Muscle of leg (tissue), 11 donors: ENCODE results near the gene TMEM62. TPM values are rescaled to one million over a fixed set of nuclear protein-coding genes. Genes with fewer than 3 reads are reported as not detected.

Source experiments
- DNase-seq: peaks from one replicate; pipeline ENCODE4 v3.0.0; 2013
- H3K27ac ChIP-seq: one replicate; pipeline ENCODE4 v1.5.1; 2013; ENCODE audit warnings: mild to moderate bottlenecking, low read length, control low read depth
- H3K27me3 ChIP-seq: one replicate; pipeline ENCODE4 v1.6.1; 2013; ENCODE audit warnings: low read length; ENCODE audit not compliant: control insufficient read depth, insufficient read depth
- H3K36me3 ChIP-seq: one replicate; pipeline ENCODE4 v1.6.1; 2013; ENCODE audit warnings: low read length; ENCODE audit not compliant: control insufficient read depth, insufficient read depth
- H3K4me1 ChIP-seq: one replicate; pipeline ENCODE4 v1.6.1; 2013; ENCODE audit warnings: low read length; ENCODE audit not compliant: control insufficient read depth, insufficient read depth
- H3K4me3 ChIP-seq: one replicate; pipeline ENCODE4 v1.5.1; 2013; ENCODE audit warnings: low read length, control low read depth
- H3K9me3 ChIP-seq: replicated peaks from 2 replicates; pipeline ENCODE4 v1.6.1; 2013; ENCODE audit warnings: low read depth, low read length; ENCODE audit not compliant: control insufficient read depth
- WGBS: methylation state at CpG from one replicate; pipeline ENCODE4 v1.1.5; 2013; ENCODE audit warnings: missing lambda C conversion rate; ENCODE audit not compliant: insufficient coverage; 5-methylcytosine and 5-hydroxymethylcytosine counted together
- polyA plus RNA-seq, 8 donors: library from polyadenylated mRNA; unstranded; fragments of 120-200 nt; gene quantifications; one replicate each; pipeline versions ENCODE4 v1.2.1 to v1.2.3, GENCODE V29; 2013; ENCODE audit warnings: inconsistent platforms in 1 of 8, low replicate concordance in 1 of 8; ENCODE audit not compliant: insufficient read length in 8 of 8, insufficient read depth in 1 of 8
- total RNA-seq: library from RNA; stranded (reverse); fragments of 120-200 nt; gene quantifications from one replicate; pipeline ENCODE4 v1.2.4, GENCODE V29; 2013

TMEM62 gene
- total and polyA plus RNA-seq, 9 donors, result 4.8 to 12.1 (median 8.0) TPM

DNA sequence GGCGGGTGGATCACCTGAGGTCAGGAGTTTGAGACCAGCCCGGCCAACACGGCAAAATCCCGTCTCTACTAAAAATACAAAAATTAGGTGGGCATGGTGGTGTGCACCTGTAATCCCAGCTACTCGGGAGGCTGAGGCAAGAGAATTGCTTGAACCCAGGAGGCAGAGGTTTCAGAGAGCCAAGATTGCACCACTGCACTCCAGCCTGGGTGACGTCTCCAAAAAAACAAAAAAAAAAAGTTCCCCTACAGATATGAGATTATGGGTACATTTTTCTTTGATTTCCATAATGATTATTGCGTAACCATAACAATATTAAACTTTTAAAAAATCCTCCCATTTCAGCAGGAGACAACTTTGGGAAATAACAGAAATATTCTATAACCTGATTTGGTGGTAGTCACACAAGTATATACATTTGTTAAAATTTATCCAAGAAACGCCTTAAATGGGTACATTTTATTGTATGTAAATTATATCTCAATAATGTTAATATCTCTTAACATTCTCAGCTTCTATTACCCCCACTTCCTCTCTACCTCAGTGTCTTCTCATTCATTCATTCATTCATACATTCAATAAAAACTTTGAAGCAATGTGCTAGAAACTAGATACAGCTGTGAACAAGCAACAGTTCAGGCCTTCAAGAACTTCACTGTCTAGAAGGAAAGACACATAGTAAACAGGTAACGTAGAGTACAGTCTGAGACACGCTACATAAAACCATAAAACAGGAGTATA lies 34.1 kb upstream of the TMEM62 start:
- Histone ChIP-seq H3K9me3 (no peaks in the 10 kb centered on the region), H3K27me3 (no peaks in the 10 kb centered on the region), H3K27ac (no peak overlapping the region), H3K36me3 (peaks cover 17% of the 10 kb centered on the region), H3K4me1 (peaks cover under 1% of the 10 kb centered on the region), H3K4me3 (no peak overlapping the region)
- DNase-seq, result no peak
- WGBS, result no CpG with 5 or more reads among the region's 10 CpGs

DNA sequence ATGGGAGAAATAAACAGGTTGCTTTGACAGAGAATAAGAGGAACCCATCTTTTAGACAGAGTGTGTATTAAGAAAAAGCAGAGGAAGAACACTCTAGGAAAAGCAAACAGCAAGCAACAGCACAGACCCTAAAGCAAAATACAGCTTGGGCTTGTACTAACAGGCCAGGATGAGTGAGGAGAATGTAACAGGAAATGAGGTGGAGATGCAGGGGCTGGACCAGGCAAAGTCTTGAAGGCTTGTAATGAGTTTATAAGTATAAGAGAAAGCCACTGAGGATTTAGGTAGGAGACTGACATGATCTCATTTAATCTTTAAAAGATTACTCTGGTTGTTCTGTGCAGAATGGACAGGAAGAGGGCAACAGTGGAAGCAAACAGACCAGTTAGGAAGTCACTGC lies 32.4 kb upstream of the TMEM62 start:
- Histone ChIP-seq H3K27ac (no peak overlapping the region), H3K27me3 (no peaks in the 10 kb centered on the region), H3K9me3 (no peaks in the 10 kb centered on the region), H3K36me3 (peaks cover 17% of the 10 kb centered on the region), H3K4me1 (peaks cover 6% of the 10 kb centered on the region), H3K4me3 (no peak overlapping the region)
- no peak for DNase-seq

DNA sequence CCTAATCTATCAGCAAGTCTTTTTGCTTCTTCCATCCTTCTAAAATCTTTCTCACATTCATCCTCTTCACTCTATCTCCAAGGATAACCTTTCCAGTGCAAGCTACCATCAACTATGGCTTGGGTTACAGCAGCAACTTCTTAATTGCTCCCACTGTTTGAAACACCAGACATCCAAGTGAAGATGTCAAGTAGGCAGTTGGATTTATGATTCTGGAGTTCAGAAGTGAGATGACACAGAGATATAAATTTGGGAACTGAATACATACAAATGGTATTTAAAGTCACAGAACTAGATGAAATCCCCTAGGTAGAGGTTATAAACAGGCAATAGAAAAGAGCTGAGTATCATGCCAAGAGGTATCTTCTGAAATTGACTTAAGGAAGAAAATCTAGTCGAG lies 31.2 kb upstream of the TMEM62 start:
- peak; percentile 10 for DNase-seq
- Histone ChIP-seq H3K4me1 (peaks cover 8% of the 10 kb centered on the region), H3K9me3 (no peaks in the 10 kb centered on the region), H3K27me3 (no peaks in the 10 kb centered on the region), H3K36me3 (peaks cover 17% of the 10 kb centered on the region), H3K4me3 (no peak overlapping the region), H3K27ac (no peak overlapping the region)
- WGBS, result no CpG with 5 or more reads among the region's 1 CpG

DNA sequence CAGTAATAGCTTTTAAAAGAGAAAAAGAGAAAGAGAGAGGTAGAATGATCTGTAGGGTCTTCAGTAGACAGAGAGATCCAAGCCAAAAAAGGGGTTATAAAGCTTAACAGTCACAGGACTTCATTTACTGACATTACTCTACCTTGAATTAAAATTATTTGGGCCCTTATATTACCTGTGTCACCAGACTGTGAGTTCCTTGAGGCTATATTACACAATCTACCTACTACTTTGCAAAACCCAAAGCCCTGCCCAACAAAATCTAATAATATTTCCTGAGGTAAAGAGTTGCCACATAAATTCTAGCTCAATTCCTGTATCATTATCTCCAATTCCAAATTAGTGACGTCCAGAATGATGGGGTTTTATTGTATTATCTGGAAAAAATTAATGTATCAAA lies 29.5 kb upstream of the TMEM62 start:
- no peak overlapping the region for H3K27ac ChIP-seq
- no peak for DNase-seq
- H3K9me3 ChIP-seq, result no peaks in the 10 kb centered on the region
- H3K36me3 ChIP-seq, result peaks cover 16% of the 10 kb centered on the region
- H3K27me3 ChIP-seq, result no peaks in the 10 kb centered on the region
- no CpG with 5 or more reads among the region's 1 CpG for WGBS
- H3K4me3 ChIP-seq, result no peak overlapping the region
- H3K4me1 ChIP-seq, result peaks cover 8% of the 10 kb centered on the region

DNA sequence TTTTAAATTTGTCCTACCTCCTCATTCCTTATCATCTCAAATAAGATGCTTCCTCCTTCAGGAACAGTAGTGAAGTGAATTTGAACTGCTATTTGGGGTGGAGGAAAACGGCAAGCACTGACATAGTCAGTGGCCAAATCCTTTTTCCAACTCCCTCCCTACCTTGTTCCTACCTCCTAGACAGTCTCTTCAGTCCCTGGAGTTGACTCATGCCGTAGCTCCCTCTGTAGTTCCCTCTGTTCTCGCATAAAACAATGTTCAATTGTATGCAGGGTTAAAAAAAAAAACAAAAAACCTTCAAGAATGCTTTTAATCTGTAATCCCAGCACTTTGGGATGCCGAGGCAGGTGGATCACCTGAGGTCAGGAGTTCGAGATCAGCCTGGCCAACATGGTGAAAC lies 29.0 kb upstream of the TMEM62 start:
- H3K4me3 ChIP-seq, result no peak overlapping the region
- peaks cover 16% of the 10 kb centered on the region for H3K36me3 ChIP-seq
- no peak overlapping the region for H3K27ac ChIP-seq
- WGBS, result 0% methylated on average over 1 of the region's 5 CpGs
- H3K27me3 ChIP-seq, result no peaks in the 10 kb centered on the region
- no peaks in the 10 kb centered on the region for H3K9me3 ChIP-seq
- H3K4me1 ChIP-seq, result peaks cover 8% of the 10 kb centered on the region
- no peak for DNase-seq

DNA sequence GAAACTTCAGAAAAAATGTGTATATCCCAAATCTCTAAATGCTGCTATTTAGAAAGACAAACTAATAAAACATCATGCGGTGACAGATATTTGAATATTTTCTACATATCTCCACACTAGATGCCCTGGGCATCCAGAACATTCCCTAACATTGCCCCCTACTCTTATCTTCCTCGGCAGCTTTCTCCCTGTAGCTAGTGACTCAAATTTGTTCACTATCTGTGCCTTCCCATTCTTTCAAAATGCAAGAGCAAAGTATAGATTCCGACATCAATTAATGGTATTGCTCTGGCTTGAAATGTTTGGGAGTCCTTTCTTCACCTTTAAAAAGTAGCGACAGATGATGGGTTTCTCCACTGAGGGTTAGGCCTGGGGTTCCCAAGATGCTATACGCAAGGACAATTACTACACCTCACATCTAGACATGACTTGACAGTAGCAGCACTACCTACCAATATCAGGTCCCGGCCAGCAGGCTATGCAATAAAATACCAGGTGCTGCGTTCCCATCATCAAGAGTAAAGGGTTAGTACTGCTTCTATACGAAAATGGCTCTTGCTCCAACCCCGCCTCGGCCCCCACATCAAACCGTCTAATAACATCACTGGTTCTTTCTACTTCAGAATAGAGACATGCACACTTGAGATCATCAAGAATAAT lies 28.2 kb upstream of the TMEM62 start:
- Histone ChIP-seq H3K4me1 (peaks cover 8% of the 10 kb centered on the region), H3K27ac (peak overlapping the region; percentile 96), H3K36me3 (peaks cover 13% of the 10 kb centered on the region), H3K4me3 (peak overlapping the region; percentile 63), H3K27me3 (peaks cover 2% of the 10 kb centered on the region), H3K9me3 (no peaks in the 10 kb centered on the region)
- DNase-seq, result no peak
- whole genome bisulfite sequencing, result 100% methylated on average over 1 of the region's 11 CpGs

DNA sequence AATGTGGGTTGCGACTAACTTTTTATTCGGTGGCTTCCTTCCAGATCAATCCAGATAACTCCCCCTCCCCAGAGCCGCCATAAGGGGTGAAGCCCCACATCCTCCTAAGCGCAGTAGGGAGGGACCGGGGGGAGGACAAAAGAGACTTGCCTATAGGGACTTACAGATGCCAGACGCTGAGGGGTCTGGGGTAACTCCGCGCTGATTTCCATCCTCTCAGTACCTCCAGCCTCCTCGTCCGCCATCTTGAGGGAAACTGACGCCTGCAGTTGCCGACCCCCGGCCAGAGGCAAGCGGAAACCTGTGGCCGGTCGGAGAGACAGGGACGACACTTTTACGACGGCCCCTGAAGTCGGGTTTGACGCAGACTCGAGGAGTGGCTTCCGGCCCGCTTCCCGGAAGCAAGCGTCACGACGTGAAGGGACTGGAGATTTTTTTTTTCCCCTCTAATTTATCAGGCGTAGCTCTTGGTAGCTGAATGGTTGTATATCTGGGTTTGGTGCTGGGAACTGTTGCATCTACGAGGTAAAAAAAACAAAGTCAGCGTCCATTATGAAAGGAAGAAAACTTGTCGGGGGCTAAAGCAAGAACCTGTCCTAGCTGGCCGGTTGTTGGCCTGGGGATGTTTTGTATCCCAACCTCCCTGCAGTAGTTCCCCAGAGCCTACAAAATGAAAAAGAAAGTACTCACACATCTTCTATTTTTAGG lies 27.5 kb upstream of the TMEM62 start, which contains the start of gene UBR1:
Gene UBR1, minus strand, starts transcription at position 261 of the 708 bp plus-strand sequence. Its CDS starts 16 bp downstream, at position 245.
- peak within 1 kb of the TSS; percentile 96 for H3K27ac ChIP-seq
- peaks cover 8% of the 10 kb centered on the region for H3K4me1 ChIP-seq
- DNase-seq, result peak; percentile 99
- H3K27me3 ChIP-seq, result peaks cover 2% of the 10 kb centered on the region
- 0% methylated on average over 15 of the region's 33 CpGs for WGBS
- H3K9me3 ChIP-seq, result no peaks in the 10 kb centered on the region
- H3K36me3 ChIP-seq, result peaks cover 10% of the 10 kb centered on the region
- peak within 1 kb of the TSS; percentile 63 for H3K4me3 ChIP-seq

DNA sequence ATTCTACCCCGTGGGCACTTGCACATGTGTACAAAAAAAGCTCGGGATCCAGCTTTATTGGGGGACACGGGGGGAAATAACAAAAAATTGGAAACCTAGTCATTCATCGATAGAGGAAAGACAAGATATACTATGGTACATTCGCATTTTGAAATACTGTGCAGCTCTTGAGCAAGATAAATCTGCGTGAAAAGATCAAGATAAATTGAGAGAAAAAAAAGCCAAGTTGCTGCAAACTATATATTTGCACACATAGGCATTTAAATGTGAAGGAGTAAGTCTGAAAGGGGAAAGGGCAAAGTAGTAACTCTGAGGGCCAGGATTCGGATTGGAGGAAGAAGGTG lies 26.9 kb upstream of the TMEM62 start:
- peak overlapping the region; percentile 96 for H3K27ac ChIP-seq
- H3K9me3 ChIP-seq, result no peaks in the 10 kb centered on the region
- peaks cover 2% of the 10 kb centered on the region for H3K27me3 ChIP-seq
- peak overlapping the region; percentile 63 for H3K4me3 ChIP-seq
- H3K36me3 ChIP-seq, result peaks cover 7% of the 10 kb centered on the region
- peaks cover 8% of the 10 kb centered on the region for H3K4me1 ChIP-seq
- WGBS, result no CpG with 5 or more reads among the region's 7 CpGs
- DNase-seq, result no peak

DNA sequence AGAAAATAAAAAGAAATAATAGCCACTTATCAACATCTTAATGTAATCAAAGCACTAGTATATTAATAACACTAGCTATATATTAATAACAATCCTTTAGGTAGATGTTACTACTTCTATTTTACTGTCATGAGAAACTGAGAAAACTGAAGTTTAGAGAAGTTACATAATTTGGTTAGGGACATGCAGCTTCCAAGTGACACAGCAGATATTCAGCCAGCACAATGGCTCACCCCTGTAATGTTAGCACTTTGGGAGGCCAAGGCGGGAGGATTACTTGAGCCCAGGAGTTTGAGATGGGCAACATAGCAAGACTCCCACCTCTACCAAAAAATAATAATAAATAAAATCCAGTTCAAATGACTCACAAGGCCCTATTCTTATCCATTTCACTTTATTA lies 25.6 kb upstream of the TMEM62 start:
- Histone ChIP-seq H3K27ac (no peak overlapping the region), H3K9me3 (no peaks in the 10 kb centered on the region), H3K36me3 (peaks cover 2% of the 10 kb centered on the region), H3K4me1 (peaks cover 8% of the 10 kb centered on the region), H3K27me3 (peaks cover 2% of the 10 kb centered on the region), H3K4me3 (no peak overlapping the region)
- WGBS, result no CpG with 5 or more reads among the region's 1 CpG
- no peak for DNase-seq

DNA sequence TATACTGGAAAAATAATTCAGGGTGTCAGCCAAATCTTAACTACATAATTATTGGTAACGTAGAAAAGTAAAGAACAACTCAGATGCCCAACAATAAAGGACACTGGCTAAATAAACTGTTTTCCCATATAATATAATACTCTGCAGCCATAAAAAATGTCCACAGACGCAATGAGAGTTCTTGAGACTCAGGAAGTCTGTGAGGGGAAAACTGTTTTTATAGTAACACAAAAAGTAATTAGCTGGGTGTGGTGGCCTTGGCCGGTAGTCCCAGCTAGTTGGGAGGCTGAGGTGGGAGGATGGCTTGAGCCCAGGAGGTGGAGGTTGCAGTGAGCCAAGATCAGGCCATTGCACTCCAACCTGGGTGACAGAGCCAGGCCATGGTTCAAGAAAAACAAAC lies 22.0 kb upstream of the TMEM62 start:
- DNase-seq, result no peak
- Histone ChIP-seq H3K36me3 (no peaks in the 10 kb centered on the region), H3K9me3 (no peaks in the 10 kb centered on the region), H3K27me3 (peaks cover 3% of the 10 kb centered on the region), H3K4me3 (no peak overlapping the region), H3K27ac (no peak overlapping the region), H3K4me1 (peaks cover under 1% of the 10 kb centered on the region)
- 40% methylated on average over 1 of the region's 3 CpGs for WGBS
